T-cell (primary cell): ENCODE data around the gene ZBTB8A. TPM values are rescaled to one million over a fixed set of nuclear protein-coding genes. Genes with fewer than 3 reads are reported as not detected.

Source experiments
- ATAC-seq, 4 experiments: fragments of 200-7000 bp in 3 of 4; fragments of 150-1000 bp in 1 of 4; cut with Tn5 transposase; replicated peaks in 1 of 4; 1 replicate in 3 of 4; 2 replicates in 1 of 4; pipeline ENCODE4 v1.10.0; 2021; ENCODE audit warnings: moderate library complexity in 3 of 4, mild to moderate bottlenecking in 2 of 4, moderate number of reproducible peaks in 1 of 4
- CTCF ChIA-PET, 2 donors: fragments of 300-600 bp; sonication (Branson Sonifier 250); formaldehyde crosslinking; loops; one replicate each; lab custom pipeline; 2022; ENCODE audit warnings: antibody characterized with exemption in 2 of 2; lab: Charles Lee
- POLR2A ChIA-PET, 2 donors: fragments of 300-600 bp; sonication (Branson Sonifier 250); formaldehyde crosslinking; loops; one replicate each; lab custom pipeline; 2022; ENCODE audit warnings: antibody characterized with exemption in 2 of 2; lab: Charles Lee
- DNase-seq, 35 experiments: peaks; one replicate each; pipeline versions ENCODE4 v3.0.0 to v3.0.0-alpha.2; 2013 to 2023
- H3K27ac ChIP-seq: one replicate; pipeline ENCODE4 v1.5.1; 2013; ENCODE audit warnings: low read length
- H3K27me3 ChIP-seq, 2 experiments: replicated peaks in 1 of 2; 1 replicate in 1 of 2; 2 replicates in 1 of 2; pipeline versions ENCODE4 v1.6.1 to v1.7.0; 2013; ENCODE audit warnings: low read length in 1 of 2, mixed read lengths in 1 of 2; ENCODE audit not compliant: control insufficient read depth in 2 of 2, insufficient read depth in 2 of 2; ENCODE audit errors: extremely low read depth in 1 of 2
- H3K36me3 ChIP-seq, 2 donors: 1 replicate in 1 of 2; 2 replicates in 1 of 2; pipeline versions ENCODE4 v1.6.1 to v1.7.0; 2013; ENCODE audit warnings: low read length in 1 of 2; ENCODE audit not compliant: control insufficient read depth in 2 of 2, insufficient read depth in 1 of 2; ENCODE audit errors: extremely low read depth in 1 of 2
- H3K4me1 ChIP-seq, 2 experiments: 1 replicate in 1 of 2; 2 replicates in 1 of 2; pipeline versions ENCODE4 v1.6.1 to v1.7.0; 2013; ENCODE audit warnings: low read length in 2 of 2, mixed read lengths in 1 of 2; ENCODE audit not compliant: insufficient read depth in 2 of 2, control insufficient read depth in 1 of 2; ENCODE audit errors: extremely low read depth in 1 of 2
- H3K4me3 ChIP-seq, 2 donors: 1 replicate in 1 of 2; 2 replicates in 1 of 2; pipeline versions ENCODE4 v1.5.1 to v1.7.0; 2013; ENCODE audit warnings: mild to moderate bottlenecking in 2 of 2, low read length in 1 of 2, moderate library complexity in 1 of 2; ENCODE audit not compliant: control insufficient read depth in 1 of 2; ENCODE audit errors: extremely low read depth in 1 of 2
- H3K9me3 ChIP-seq: 2 replicates; pipeline ENCODE4 v1.7.0; 2013
- H3K27ac Mint-ChIP-seq, 2 donors: one replicate each; pipeline ENCODE4 v1.8.0; 2020 to 2021; ENCODE audit warnings: mild to moderate bottlenecking in 2 of 2, mixed read lengths in 2 of 2
- H3K27me3 Mint-ChIP-seq, 2 donors: one replicate each; pipeline ENCODE4 v1.8.0; 2021 to 2022; ENCODE audit warnings: mixed read lengths in 2 of 2
- H3K36me3 Mint-ChIP-seq: one replicate; pipeline ENCODE4 v1.8.0; 2021; ENCODE audit warnings: mixed read lengths
- H3K4me1 Mint-ChIP-seq, 3 donors: one replicate each; pipeline ENCODE4 v1.8.0; 2020 to 2022; ENCODE audit warnings: mixed read lengths in 3 of 3, mild to moderate bottlenecking in 1 of 3
- H3K4me3 Mint-ChIP-seq, 3 donors: one replicate each; pipeline ENCODE4 v1.8.0; 2020 to 2022; ENCODE audit warnings: mild to moderate bottlenecking in 3 of 3, mixed read lengths in 3 of 3, moderate library complexity in 3 of 3
- H3K9me3 Mint-ChIP-seq, 3 donors: one replicate each; pipeline ENCODE4 v1.8.0; 2020 to 2022; ENCODE audit warnings: mixed read lengths in 3 of 3
- WGBS: methylation state at CpG from one replicate; pipeline ENCODE4 v1.1.5; 2013; ENCODE audit warnings: missing lambda C conversion rate; ENCODE audit not compliant: insufficient coverage; 5-methylcytosine and 5-hydroxymethylcytosine counted together
- total RNA-seq, 35 experiments: library from RNA in 6 of 35; stranded (reverse) in 6 of 35; fragments of 120-200 nt in 1 of 35; gene quantifications; one replicate each; pipeline versions ENCODE4 v1.2.1 to v1.2.4 and lab custom pipeline; 2013 to 2026

Gene ZBTB8A
- total RNA-seq, 5 donors from 2014 or later (not counting 1 experiment from before 2014, with no cell fraction given): 0.05 to 0.13 (median 0.11) TPM; not detected in 1

DNA sequence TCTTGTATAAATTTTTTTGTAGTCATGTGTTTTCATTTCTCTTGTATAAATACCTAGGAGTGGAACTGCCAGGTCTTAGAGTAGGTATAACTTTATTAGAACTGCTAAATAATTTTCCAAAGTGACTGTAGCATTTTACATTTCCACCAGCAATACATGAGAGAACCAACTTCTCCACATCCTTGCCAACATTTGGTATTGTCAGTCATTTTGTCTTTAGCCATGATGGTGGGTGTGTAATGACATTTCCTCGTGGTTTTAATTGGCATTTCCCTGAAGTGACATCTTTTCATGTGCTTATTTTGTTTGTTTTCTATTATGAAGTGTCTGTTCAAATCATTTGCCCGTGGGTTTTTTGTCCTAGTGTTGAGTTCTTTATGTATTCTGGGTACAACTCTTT is 29.7 kb downstream of the ZBTB8A start:
- WGBS: no CpG with 5 or more reads among the region's 2 CpGs
- no peak overlapping the region for H3K4me3 ChIP-seq
- no peak overlapping the region for H3K27ac ChIP-seq
- H3K4me1 Mint-ChIP-seq: no peaks in the 10 kb centered on the region
- H3K36me3 Mint-ChIP-seq: no peaks in the 10 kb centered on the region
- no peak overlapping the region for H3K27ac Mint-ChIP-seq
- H3K27me3 ChIP-seq: peaks cover 0 to 7% of the 10 kb centered on the region in 2 experiments
- ATAC-seq (no peak), DNase-seq (no peak)
- H3K27me3 Mint-ChIP-seq: peaks cover 0 to 6% of the 10 kb centered on the region in 2 donors
- no peaks in the 10 kb centered on the region for H3K9me3 Mint-ChIP-seq
- no peaks in the 10 kb centered on the region for H3K36me3 ChIP-seq
- no peaks in the 10 kb centered on the region for H3K4me1 ChIP-seq
- H3K9me3 ChIP-seq: no peaks in the 10 kb centered on the region
- ChIA-PET POLR2A (no interaction called here), CTCF (no interaction called here)
- no peak overlapping the region for H3K4me3 Mint-ChIP-seq

DNA sequence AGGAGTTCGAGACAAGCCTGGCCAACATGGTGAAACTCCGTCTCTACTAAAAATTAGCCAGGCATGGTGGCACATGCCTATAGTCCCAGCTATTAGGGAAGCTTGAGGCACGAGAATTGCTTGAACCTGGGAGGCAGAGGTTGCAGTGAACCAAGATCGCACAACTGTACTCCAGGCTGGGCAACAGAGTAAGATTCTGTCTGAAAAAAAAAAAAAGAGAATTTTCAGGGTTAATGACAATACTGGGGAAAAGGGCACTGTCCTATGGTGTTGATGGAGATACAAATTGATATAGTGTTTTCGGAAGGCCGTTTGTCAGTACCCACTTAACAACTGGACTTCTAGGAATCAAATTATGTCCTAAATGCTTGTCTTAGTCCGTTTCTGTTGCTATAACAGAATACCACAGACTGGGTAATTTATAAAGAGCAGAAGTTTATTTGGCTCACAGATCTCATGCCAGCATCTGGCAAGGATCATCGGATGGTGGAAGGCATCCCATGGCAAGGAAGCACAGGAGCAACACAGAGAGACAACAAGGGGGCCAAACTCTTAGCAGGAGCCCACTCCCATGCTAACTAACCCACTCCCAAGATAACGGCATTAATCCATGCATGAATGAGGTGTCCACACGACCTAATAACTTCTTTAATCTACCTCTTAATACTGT is 41.3 kb downstream of the ZBTB8A start:
- Mint-ChIP-seq H3K9me3 (no peaks in the 10 kb centered on the region), H3K27me3 (peaks cover 0 to 3% of the 10 kb centered on the region in 2 donors), H3K4me3 (no peak overlapping the region), H3K27ac (no peak overlapping the region), H3K4me1 (no peaks in the 10 kb centered on the region), H3K36me3 (no peaks in the 10 kb centered on the region)
- H3K9me3 ChIP-seq: no peaks in the 10 kb centered on the region
- DNase-seq (no peak), ATAC-seq (no peak)
- no peaks in the 10 kb centered on the region for H3K36me3 ChIP-seq
- ChIA-PET POLR2A (no interaction called here), CTCF (no interaction called here)
- whole genome bisulfite sequencing: 89% methylated on average over 5 of the region's 10 CpGs
- H3K4me1 ChIP-seq: no peaks in the 10 kb centered on the region
- peaks cover 0 to 5% of the 10 kb centered on the region in 2 experiments for H3K27me3 ChIP-seq
- H3K27ac ChIP-seq: no peak overlapping the region
- H3K4me3 ChIP-seq: no peak overlapping the region

DNA sequence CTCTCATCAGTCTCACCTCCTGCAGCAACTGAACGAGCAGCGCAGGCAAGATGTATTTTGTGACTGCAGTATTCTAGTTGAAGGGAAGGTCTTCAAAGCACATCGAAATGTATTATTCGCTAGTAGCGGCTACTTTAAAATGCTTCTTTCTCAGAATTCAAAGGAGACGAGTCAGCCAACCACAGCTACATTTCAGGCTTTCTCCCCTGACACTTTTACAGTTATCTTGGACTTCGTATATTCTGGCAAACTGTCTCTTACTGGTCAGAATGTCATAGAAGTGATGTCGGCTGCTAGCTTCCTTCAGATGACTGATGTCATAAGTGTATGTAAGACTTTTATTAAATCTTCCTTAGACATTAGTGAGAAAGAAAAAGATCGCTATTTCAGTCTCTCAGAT is 53.7 kb downstream of the ZBTB8A start:
- no peak for DNase-seq
- Histone ChIP-seq H3K27me3 (no peaks in the 10 kb centered on the region), H3K9me3 (no peaks in the 10 kb centered on the region), H3K27ac (no peak overlapping the region), H3K4me1 (no peaks in the 10 kb centered on the region), H3K4me3 (no peak overlapping the region), H3K36me3 (no peaks in the 10 kb centered on the region)
- WGBS: 93% methylated on average over 4 of the region's 9 CpGs
- Mint-ChIP-seq H3K36me3 (no peaks in the 10 kb centered on the region), H3K27me3 (no peaks in the 10 kb centered on the region), H3K9me3 (no peaks in the 10 kb centered on the region), H3K4me1 (no peaks in the 10 kb centered on the region), H3K4me3 (no peak overlapping the region), H3K27ac (no peak overlapping the region)
- CTCF ChIA-PET: no interaction called here
- ATAC-seq: no peak
- POLR2A ChIA-PET: no interaction called here

DNA sequence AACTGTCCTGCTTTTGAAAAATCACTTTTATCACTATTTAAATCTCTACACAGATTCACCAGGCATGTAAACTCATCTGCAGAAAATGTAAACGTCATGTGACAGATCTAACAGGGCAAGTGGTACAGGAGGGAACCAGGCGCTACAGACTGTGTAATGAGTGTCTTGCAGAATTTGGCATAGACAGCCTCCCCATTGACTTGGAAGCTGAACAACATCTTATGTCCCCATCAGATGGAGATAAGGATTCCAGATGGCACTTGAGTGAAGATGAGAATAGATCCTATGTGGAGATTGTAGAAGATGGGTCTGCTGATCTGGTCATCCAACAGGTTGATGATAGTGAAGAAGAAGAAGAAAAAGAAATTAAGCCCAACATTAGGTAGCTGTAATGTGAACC is 60.8 kb downstream of the ZBTB8A start:
- Histone ChIP-seq H3K4me3 (no peak overlapping the region), H3K9me3 (no peaks in the 10 kb centered on the region), H3K27ac (no peak overlapping the region), H3K27me3 (no peaks in the 10 kb centered on the region), H3K36me3 (no peaks in the 10 kb centered on the region), H3K4me1 (no peaks in the 10 kb centered on the region)
- no peak overlapping the region for H3K27ac Mint-ChIP-seq
- H3K27me3 Mint-ChIP-seq: no peaks in the 10 kb centered on the region
- CTCF ChIA-PET: interaction anchor here in 1 of 2 donors (0.5 kb wide), 1 partner anchor 24 kb away, joined by 3 read pairs; no protein-coding TSS in a partner anchor
- ATAC-seq (no peak), DNase-seq (no peak)
- no peaks in the 10 kb centered on the region for H3K4me1 Mint-ChIP-seq
- H3K4me3 Mint-ChIP-seq: no peak overlapping the region
- H3K36me3 Mint-ChIP-seq: no peaks in the 10 kb centered on the region
- POLR2A ChIA-PET: interaction anchor here in 1 of 2 donors (0.5 kb wide), 1 partner anchor 278 kb away, joined by 3 read pairs; no protein-coding TSS in a partner anchor
- H3K9me3 Mint-ChIP-seq: no peaks in the 10 kb centered on the region
- no CpG with 5 or more reads among the region's 2 CpGs for WGBS

DNA sequence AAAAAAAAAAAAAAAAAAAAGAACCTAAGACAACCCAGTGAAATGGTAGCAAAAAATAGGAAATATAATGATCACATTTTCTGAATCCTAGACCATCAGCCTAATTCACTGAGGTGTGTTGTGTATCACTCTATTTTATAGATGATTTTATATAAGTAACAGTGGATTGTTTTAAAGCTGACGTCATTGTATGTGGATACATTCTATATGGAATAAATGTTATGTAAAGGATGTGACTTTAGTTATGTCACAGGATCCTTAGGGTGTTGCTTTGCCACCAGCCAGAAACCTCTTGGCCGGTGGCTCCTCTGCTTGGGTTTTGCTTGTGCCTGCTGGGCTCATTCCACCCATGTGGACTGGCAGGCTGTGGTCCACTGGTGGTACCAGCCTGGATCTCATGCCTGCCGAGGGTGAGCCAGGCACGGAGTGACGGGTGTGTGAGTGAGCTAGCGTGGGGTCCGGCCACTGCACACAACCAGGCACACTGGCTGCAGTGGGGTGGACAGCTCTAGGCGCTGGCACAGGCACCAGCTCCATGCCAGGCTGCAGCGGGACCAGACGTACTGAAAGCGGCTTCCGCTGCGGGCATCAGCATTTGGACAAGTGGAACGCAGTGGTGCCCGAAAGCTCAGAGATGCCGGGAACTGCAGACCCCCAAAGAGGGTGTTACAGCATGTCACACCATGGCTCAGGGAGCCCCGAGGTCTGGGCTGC is 66.6 kb downstream of the ZBTB8A start:
- DNase-seq: no peak
- Histone ChIP-seq H3K4me1 (no peaks in the 10 kb centered on the region), H3K36me3 (no peaks in the 10 kb centered on the region), H3K9me3 (no peaks in the 10 kb centered on the region), H3K4me3 (no peak overlapping the region), H3K27ac (no peak overlapping the region), H3K27me3 (peaks cover 0 to under 1% of the 10 kb centered on the region in 2 experiments)
- no peaks in the 10 kb centered on the region for H3K36me3 Mint-ChIP-seq
- no peaks in the 10 kb centered on the region for H3K27me3 Mint-ChIP-seq
- ATAC-seq: no peak
- no peaks in the 10 kb centered on the region for H3K4me1 Mint-ChIP-seq
- CTCF ChIA-PET: no interaction called here
- 96% methylated on average over 16 of the region's 17 CpGs for WGBS
- no peaks in the 10 kb centered on the region for H3K9me3 Mint-ChIP-seq
- H3K4me3 Mint-ChIP-seq: no peak overlapping the region
- POLR2A ChIA-PET: no interaction called here
- H3K27ac Mint-ChIP-seq: no peak overlapping the region

DNA sequence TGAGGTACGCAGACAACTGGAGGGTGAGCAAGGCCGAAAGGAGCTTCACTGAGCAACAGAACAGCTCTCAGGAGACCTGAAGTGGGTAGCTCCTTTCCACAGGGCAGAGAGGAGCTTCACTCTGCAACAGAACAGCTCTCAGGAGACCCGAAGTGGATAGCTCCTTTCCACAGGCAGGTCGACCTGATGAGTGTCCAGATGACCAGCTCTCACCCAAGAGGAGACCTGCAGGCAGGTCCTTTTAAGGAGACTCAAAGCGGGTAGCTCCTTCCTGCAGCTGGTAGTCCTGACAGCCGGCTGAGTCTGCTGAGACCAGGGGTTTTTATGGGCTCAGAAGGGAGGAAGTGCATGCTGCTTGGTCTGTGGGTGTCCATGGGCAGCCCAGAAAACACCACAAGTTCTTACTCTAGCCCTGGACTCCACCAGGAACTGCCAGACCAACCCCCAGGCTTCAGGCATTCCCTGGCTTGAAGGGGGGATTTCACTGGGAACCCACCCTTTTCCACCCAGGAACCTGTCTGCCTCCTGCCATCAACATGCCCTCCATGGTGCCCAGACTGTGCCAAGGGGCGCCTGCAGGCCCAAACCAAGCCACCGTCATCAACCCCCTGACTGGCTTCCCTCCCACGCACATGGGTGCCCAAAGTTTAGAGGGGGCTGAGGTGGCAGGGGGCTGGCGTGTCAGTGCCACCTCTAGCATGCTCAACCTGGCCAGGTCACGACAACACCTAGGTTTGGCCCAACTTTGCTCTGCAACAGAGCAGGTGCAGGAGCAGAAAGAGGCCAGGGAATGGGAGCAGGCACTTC is 67.5 kb downstream of the ZBTB8A start:
- H3K27ac ChIP-seq: no peak overlapping the region
- H3K36me3 Mint-ChIP-seq: no peaks in the 10 kb centered on the region
- ATAC-seq (no peak), DNase-seq (no peak)
- H3K27me3 Mint-ChIP-seq: no peaks in the 10 kb centered on the region
- no peaks in the 10 kb centered on the region for H3K4me1 Mint-ChIP-seq
- no peak overlapping the region for H3K4me3 ChIP-seq
- ChIA-PET CTCF (no interaction called here), POLR2A (no interaction called here)
- 78% methylated on average over 8 of the region's 11 CpGs for WGBS
- H3K4me1 ChIP-seq: peaks cover 0 to 2% of the 10 kb centered on the region in 2 experiments
- H3K36me3 ChIP-seq: no peaks in the 10 kb centered on the region
- no peaks in the 10 kb centered on the region for H3K9me3 Mint-ChIP-seq
- H3K4me3 Mint-ChIP-seq: no peak overlapping the region
- H3K27ac Mint-ChIP-seq: no peak overlapping the region
- H3K27me3 ChIP-seq: peaks cover 0 to 6% of the 10 kb centered on the region in 2 experiments
- H3K9me3 ChIP-seq: no peaks in the 10 kb centered on the region
